HepG2 (cell line): Measurements from ENCODE around the gene FAM174C. TPM values are rescaled to one million over a fixed set of nuclear protein-coding genes. Genes with fewer than 3 reads are reported as not detected.
A peak's percentile ranks its signal among the peaks of the same experiment; 100 is the strongest.

ENCODE experiments used
- BCLAF1 ChIP-seq: fragments of 450-650 bp; IDR thresholded peaks from 2 replicates; pipeline ENCODE4 v1.6.1; 2017; ENCODE audit warnings: mild to moderate bottlenecking
- CBX5 ChIP-seq: sonication (generic); formaldehyde crosslinking; IDR thresholded peaks from 2 replicates; pipeline ENCODE4 v1.4.0; 2020; ENCODE audit warnings: missing genetic modification reagents, borderline replicate concordance
- KAT2B ChIP-seq: fragments of 150-350 bp; IDR thresholded peaks from 2 replicates; pipeline ENCODE4 v1.6.1; 2014; ENCODE audit warnings: low read depth, low read length, borderline replicate concordance
- NCOA5 ChIP-seq: sonication (generic); formaldehyde crosslinking; IDR thresholded peaks from 2 replicates; pipeline ENCODE4 v1.4.0; 2020; ENCODE audit warnings: missing genetic modification reagents
- NR2F1 ChIP-seq, 2 experiments: fragments of 450-650 bp in 1 of 2; formaldehyde crosslinking in 1 of 2; IDR thresholded peaks; 2 replicates each; pipeline versions ENCODE4 v1.5.0 to v1.6.1; 2016 to 2020; ENCODE audit warnings: mild to moderate bottlenecking in 1 of 2, missing compliant biosample characterization in 1 of 2, missing genetic modification reagents in 1 of 2, moderate library complexity in 1 of 2
- NR2F6 ChIP-seq, 2 experiments: IDR thresholded peaks; 2 replicates each; pipeline ENCODE4 v1.6.1; 2016; ENCODE audit warnings: antibody characterized with exemption in 1 of 2, mild to moderate bottlenecking in 1 of 2
- PITX1 ChIP-seq: sonication (generic); formaldehyde crosslinking; IDR thresholded peaks from 2 replicates; pipeline ENCODE4 v1.5.1; 2020; ENCODE audit warnings: mild to moderate bottlenecking, missing genetic modification reagents
- USF2 ChIP-seq, 2 experiments: sonication (generic) in 1 of 2; formaldehyde crosslinking in 1 of 2; IDR thresholded peaks; 2 replicates each; pipeline versions ENCODE4 v1.5.1 to v1.6.1; 2011 to 2020; ENCODE audit warnings: borderline replicate concordance in 1 of 2, low read depth in 1 of 2, low read length in 1 of 2, mild to moderate bottlenecking in 1 of 2, missing genetic modification reagents in 1 of 2, moderate library complexity in 1 of 2
- ZFP36L1 ChIP-seq: sonication (generic); formaldehyde crosslinking; IDR thresholded peaks from 2 replicates; pipeline ENCODE4 v1.8.0; 2022; ENCODE audit warnings: mild to moderate bottlenecking, missing genetic modification reagents, moderate library complexity
- ZNF160 ChIP-seq: sonication (generic); formaldehyde crosslinking; IDR thresholded peaks from 2 replicates; pipeline ENCODE4 v1.8.0; 2022; ENCODE audit warnings: mild to moderate bottlenecking, inconsistent platforms, missing genetic modification reagents
- ZNF274 ChIP-seq: sonication (generic); formaldehyde crosslinking; IDR thresholded peaks from 2 replicates; pipeline ENCODE4 v1.5.1; 2020; ENCODE audit warnings: mild to moderate bottlenecking, missing genetic modification reagents
- ZNF451 ChIP-seq: sonication (generic); formaldehyde crosslinking; IDR thresholded peaks from 2 replicates; pipeline ENCODE4 v1.5.0; 2020; ENCODE audit warnings: mild to moderate bottlenecking, missing genetic modification reagents
- polyA plus RNA-seq, 8 experiments: library from polyadenylated mRNA; depleted of rRNA in 3 of 8; stranded (reverse) in 7 of 8; unstranded in 1 of 8; fragments of >200 nt; fragmentation: Illumina TruSeq in 4 of 8; extraction: Trizol in 4 of 8; gene quantifications; 2 replicates each; pipeline versions ENCODE4 v1.2.1 to v1.2.3, GENCODE V29; 2011 to 2016; ENCODE audit warnings: low read depth in 4 of 8, missing spikeins in 1 of 8, mixed read lengths in 1 of 8; ENCODE audit not compliant: insufficient read depth in 1 of 8
- total RNA-seq, 5 experiments: library from RNA; depleted of rRNA; stranded (reverse); fragments of >200 nt; fragmentation: Illumina TruSeq; extraction: Trizol; gene quantifications; 2 replicates each; pipeline ENCODE4 v1.2.3, GENCODE V29; 2016; ENCODE audit warnings: low read depth in 1 of 5
- TF ChIP-seq, protein P1 (sequence below): sonication (generic); formaldehyde crosslinking; IDR thresholded peaks from 2 replicates; pipeline ENCODE4 v1.4.0; 2020; ENCODE audit warnings: mild to moderate bottlenecking, missing genetic modification reagents
- TF ChIP-seq, protein P2 (sequence below): sonication (generic); formaldehyde crosslinking; IDR thresholded peaks from 2 replicates; pipeline ENCODE4 v1.5.1; 2020; ENCODE audit warnings: mild to moderate bottlenecking, missing genetic modification reagents, moderate library complexity
- TF ChIP-seq, protein P3 (sequence below): sonication (generic); formaldehyde crosslinking; IDR thresholded peaks from 2 replicates; pipeline ENCODE4 v1.5.0; 2020; ENCODE audit warnings: mild to moderate bottlenecking, missing genetic modification reagents

The FAM174C gene
- total and polyA plus RNA-seq, 2 of the 13 experiments (the other 11 are each of a cell fraction or from before 2014, with no cell fraction given): 19.5 to 31.3 TPM

DNA sequence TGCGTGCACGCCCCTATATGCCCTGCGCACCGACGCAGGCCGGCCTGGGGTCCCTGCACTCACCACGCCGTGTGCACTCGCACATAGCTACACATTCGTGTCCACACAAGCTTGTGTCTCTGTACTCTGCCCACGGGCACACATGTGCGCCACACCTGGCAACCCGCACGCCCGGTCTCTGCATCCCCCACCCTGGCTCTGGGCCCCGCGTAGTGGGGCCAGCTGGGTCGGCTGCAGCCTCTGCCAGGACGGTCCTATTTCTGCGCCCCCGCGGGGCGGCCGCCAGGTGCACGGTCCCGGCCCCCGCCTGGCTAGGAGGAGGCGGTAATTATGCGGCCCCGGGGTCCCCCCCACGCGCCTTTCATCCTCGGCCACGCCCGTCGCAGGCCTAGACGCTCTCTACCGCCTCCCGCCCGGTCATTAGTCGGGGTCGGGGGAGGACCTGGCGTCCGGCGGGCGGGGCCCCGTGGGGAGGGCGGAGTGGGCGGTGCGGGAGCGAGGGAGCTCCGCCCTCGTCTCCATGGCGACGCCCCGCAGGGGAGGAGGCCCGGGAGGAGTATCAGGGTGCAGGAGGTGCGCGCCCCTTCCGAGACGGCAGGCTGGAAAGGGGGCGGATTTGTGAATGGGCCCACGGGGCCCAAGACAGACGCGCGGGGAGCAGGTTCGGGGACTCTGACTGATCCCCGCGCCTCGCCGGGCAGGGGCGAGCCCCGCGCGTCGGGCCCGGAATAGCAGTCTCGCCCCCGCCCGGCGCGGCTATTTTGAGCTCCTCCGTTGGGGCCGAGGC lies 9.0 kb upstream of the FAM174C start (continued):
- TF ChIP-seq PITX1 (CRISPR knock-in tag): no peak
- no peak for TF ChIP-seq NR2F6 (IDR thresholded peaks at IDR 0.05)
- peak; percentile 65 for TF ChIP-seq NR2F6 (CRISPR knock-in tag; IDR thresholded peaks at IDR 0.05)
- no peak for TF ChIP-seq NCOA5 (CRISPR knock-in tag)
- TF ChIP-seq CBX5 (CRISPR knock-in tag): no peak
- no peak for TF ChIP-seq ZNF451
- TF ChIP-seq, protein P1, sequence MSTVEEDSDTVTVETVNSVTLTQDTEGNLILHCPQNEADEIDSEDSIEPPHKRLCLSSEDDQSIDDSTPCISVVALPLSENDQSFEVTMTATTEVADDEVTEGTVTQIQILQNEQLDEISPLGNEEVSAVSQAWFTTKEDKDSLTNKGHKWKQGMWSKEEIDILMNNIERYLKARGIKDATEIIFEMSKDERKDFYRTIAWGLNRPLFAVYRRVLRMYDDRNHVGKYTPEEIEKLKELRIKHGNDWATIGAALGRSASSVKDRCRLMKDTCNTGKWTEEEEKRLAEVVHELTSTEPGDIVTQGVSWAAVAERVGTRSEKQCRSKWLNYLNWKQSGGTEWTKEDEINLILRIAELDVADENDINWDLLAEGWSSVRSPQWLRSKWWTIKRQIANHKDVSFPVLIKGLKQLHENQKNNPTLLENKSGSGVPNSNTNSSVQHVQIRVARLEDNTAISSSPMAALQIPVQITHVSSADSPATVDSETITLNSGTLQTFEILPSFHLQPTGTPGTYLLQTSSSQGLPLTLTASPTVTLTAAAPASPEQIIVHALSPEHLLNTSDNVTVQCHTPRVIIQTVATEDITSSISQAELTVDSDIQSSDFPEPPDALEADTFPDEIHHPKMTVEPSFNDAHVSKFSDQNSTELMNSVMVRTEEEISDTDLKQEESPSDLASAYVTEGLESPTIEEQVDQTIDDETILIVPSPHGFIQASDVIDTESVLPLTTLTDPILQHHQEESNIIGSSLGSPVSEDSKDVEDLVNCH: no peak
- no peak for TF ChIP-seq BCLAF1
- TF ChIP-seq ZNF160 (CRISPR knock-in tag): no peak
- peak; percentile 87; the same call in 1 of the 2 replicates for TF ChIP-seq ZFP36L1 (CRISPR knock-in tag)
- TF ChIP-seq ZNF274 (CRISPR knock-in tag): 0 out of 2 replicates have a peak, but pooled peaks have one; percentile 26
- 0 out of 4 replicates have a peak, but pooled peaks of 1 of the 2 experiments have one; percentile 20 for TF ChIP-seq NR2F1 (CRISPR knock-in tag; IDR thresholded peaks at IDR 0.05)
- TF ChIP-seq, protein P2, sequence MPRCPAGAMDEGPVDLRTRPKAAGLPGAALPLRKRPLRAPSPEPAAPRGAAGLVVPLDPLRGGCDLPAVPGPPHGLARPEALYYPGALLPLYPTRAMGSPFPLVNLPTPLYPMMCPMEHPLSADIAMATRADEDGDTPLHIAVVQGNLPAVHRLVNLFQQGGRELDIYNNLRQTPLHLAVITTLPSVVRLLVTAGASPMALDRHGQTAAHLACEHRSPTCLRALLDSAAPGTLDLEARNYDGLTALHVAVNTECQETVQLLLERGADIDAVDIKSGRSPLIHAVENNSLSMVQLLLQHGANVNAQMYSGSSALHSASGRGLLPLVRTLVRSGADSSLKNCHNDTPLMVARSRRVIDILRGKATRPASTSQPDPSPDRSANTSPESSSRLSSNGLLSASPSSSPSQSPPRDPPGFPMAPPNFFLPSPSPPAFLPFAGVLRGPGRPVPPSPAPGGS: peak; percentile 68; the same call in 1 of the 2 replicates
- no peak for TF ChIP-seq USF2 (IDR thresholded peaks at IDR 0.05; ENCODE audit: low read depth, low read length)
- TF ChIP-seq USF2 (CRISPR knock-in tag; IDR thresholded peaks at IDR 0.05; ENCODE audit: borderline replicate concordance): no peak
- no peak for TF ChIP-seq KAT2B
- TF ChIP-seq, protein P3, sequence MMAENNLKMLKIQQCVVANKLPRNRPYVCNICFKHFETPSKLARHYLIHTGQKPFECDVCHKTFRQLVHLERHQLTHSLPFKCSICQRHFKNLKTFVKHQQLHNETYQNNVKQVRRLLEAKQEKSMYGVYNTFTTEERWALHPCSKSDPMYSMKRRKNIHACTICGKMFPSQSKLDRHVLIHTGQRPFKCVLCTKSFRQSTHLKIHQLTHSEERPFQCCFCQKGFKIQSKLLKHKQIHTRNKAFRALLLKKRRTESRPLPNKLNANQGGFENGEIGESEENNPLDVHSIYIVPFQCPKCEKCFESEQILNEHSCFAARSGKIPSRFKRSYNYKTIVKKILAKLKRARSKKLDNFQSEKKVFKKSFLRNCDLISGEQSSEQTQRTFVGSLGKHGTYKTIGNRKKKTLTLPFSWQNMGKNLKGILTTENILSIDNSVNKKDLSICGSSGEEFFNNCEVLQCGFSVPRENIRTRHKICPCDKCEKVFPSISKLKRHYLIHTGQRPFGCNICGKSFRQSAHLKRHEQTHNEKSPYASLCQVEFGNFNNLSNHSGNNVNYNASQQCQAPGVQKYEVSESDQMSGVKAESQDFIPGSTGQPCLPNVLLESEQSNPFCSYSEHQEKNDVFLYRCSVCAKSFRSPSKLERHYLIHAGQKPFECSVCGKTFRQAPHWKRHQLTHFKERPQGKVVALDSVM: peak; percentile 64; the same call in 1 of the 2 replicates
